A549 (cell line): Measurements from ENCODE around the gene CEBPA.

Experiments
- BHLHE40 ChIP-seq: IDR thresholded peaks from 2 replicates; pipeline ENCODE4 v1.6.1; 2012; ENCODE audit warnings: low read depth, low read length, inconsistent platforms
- CTCF ChIP-seq: fragments of >200 bp; sonication (Bioruptor Twin); formaldehyde crosslinking; IDR thresholded peaks from 3 replicates; pipeline ENCODE4 v1.5.1; 2016
- E2F6 ChIP-seq: IDR thresholded peaks from 2 replicates; pipeline ENCODE4 v1.6.1; 2012; ENCODE audit warnings: low read depth, borderline replicate concordance
- ELK1 ChIP-seq: fragments of 150-350 bp; IDR thresholded peaks from 2 replicates; pipeline ENCODE4 v1.6.1; 2014; ENCODE audit warnings: low read depth, mild to moderate bottlenecking, low read length
- ESRRA ChIP-seq: fragments of 150-350 bp; IDR thresholded peaks from 2 replicates; pipeline ENCODE4 v1.6.1; 2014; ENCODE audit warnings: mild to moderate bottlenecking, low read length, borderline replicate concordance
- JUN ChIP-seq, 2 experiments: fragments of >200 bp; sonication (Bioruptor Twin); formaldehyde crosslinking; IDR thresholded peaks; 2 replicates in 1 of 2; 3 replicates in 1 of 2; pipeline ENCODE4 v1.6.1; 2016 to 2017
- MAFK ChIP-seq: fragments of 450-650 bp; IDR thresholded peaks from 2 replicates; pipeline ENCODE4 v1.6.1; 2014; ENCODE audit not compliant: partially characterized antibody
- MAX ChIP-seq: IDR thresholded peaks from 2 replicates; pipeline ENCODE4 v1.6.1; 2012
- PHF8 ChIP-seq: fragments of 200-600 bp; sonication (generic); IDR thresholded peaks from 2 replicates; pipeline ENCODE4 v1.6.1; 2016; ENCODE audit warnings: low read depth, mild to moderate bottlenecking, antibody characterized with exemption, moderate library complexity, borderline replicate concordance
- POLR2A ChIP-seq: IDR thresholded peaks from 2 replicates; pipeline ENCODE4 v1.6.1; 2012; ENCODE audit warnings: mild to moderate bottlenecking, low read length
- REST ChIP-seq: fragments of 200-600 bp; sonication (generic); IDR thresholded peaks from 2 replicates; pipeline ENCODE4 v1.6.1; 2016; ENCODE audit warnings: antibody characterized with exemption, mild to moderate bottlenecking, moderate library complexity
- RFX5 ChIP-seq: fragments of 450-650 bp; IDR thresholded peaks from 2 replicates; pipeline ENCODE4 v1.7.1; 2014; ENCODE audit warnings: antibody characterized with exemption, mild to moderate bottlenecking, moderate library complexity
- SMC3 ChIP-seq: fragments of >200 bp; sonication (Bioruptor Twin); formaldehyde crosslinking; IDR thresholded peaks from 3 replicates; pipeline ENCODE4 v1.6.1; 2018; ENCODE audit warnings: inconsistent platforms
- TP53 ChIP-seq: fragments of 250-450 bp; sonication (Bioruptor Pico); IDR thresholded peaks from 2 replicates; pipeline ENCODE4 v1.5.0; 2021; ENCODE audit warnings: mild to moderate bottlenecking, moderate library complexity

- TF ChIP-seq TP53 (CRISPR knock-in tag) (no peak), POLR2A (no peak), JUN (IDR thresholded peaks at IDR 0.05) (no peak), PHF8 (peak; percentile 66), MAFK (no peak), RFX5 (no peak), CTCF (no peak), E2F6 (no peak; the same call in 1 of the 2 replicates), BHLHE40 (no peak), ESRRA (no peak), MAX (no peak; the same call in 1 of the 2 replicates), REST (no peak), SMC3 (no peak), ELK1 (no peak)
These were observed 848 bp upstream of the CEBPA start for GRCh38 chr19:33302974-33303790.
